ENCODE measurements around the gene CENPB. TPM values are rescaled to one million over a fixed set of nuclear protein-coding genes. Genes with fewer than 3 reads are reported as not detected.
A peak's percentile ranks its signal among the peaks of the same experiment; 100 is the strongest.

The CENPB gene
- total RNA-seq, 1 experiment from 2014 or later = 108 TPM

- ChIA-PET CTCF (no interaction called here), POLR2A (ENCODE audit: low non-redundant PET) (interaction anchor here (0.6 kb wide), 1 partner anchor 17 kb away, joined by 8 read pairs; no protein-coding TSS in a partner anchor)
- intact Hi-C loops (cut with micrococcal nuclease; ENCODE audit: unreplicated experiment) = no loop called here
- BruUV-seq (replicated peaks) = TSS peak; percentile 49
- Histone ChIP-seq H3K4me3 (ENCODE audit: low read depth, low read length, poor library complexity, severe bottlenecking) (peak overlapping the region; percentile 97), H3K27me3 (replicated peaks; ENCODE audit: insufficient read depth, low read depth, low read length, poor library complexity) (no peaks in the 10 kb centered on the region), H3K9me3 (ENCODE audit: low read depth, low read length, poor library complexity, severe bottlenecking) (no peaks in the 10 kb centered on the region), H3K27ac (ENCODE audit: low read depth, low read length, poor library complexity, severe bottlenecking) (peak overlapping the region; percentile 91), H3K4me1 (ENCODE audit: insufficient read depth, low read length, poor library complexity, severe bottlenecking) (peaks cover 27% of the 10 kb centered on the region), H3K36me3 (ENCODE audit: insufficient read depth, low read length, poor library complexity, severe bottlenecking) (peaks cover 60% of the 10 kb centered on the region)
- no peak for TF ChIP-seq EZH2 (IDR thresholded peaks at IDR 0.05; ENCODE audit: borderline replicate concordance, low read depth, low read length, poor library complexity, severe bottlenecking)
- no peak for DNase-seq (ENCODE audit: low spot score)
Observed at GRCh38 chr20:3798373-3798768, 11.8 kb upstream of the CENPB start.

GRCh38 chr20:3797592-3798372, 11.2 kb upstream of the CENPB start:
- Histone ChIP-seq H3K27me3 (replicated peaks; ENCODE audit: insufficient read depth, low read depth, low read length, poor library complexity) (no peaks in the 10 kb centered on the region), H3K27ac (ENCODE audit: low read depth, low read length, poor library complexity, severe bottlenecking) (peak overlapping the region; percentile 91), H3K9me3 (ENCODE audit: low read depth, low read length, poor library complexity, severe bottlenecking) (no peaks in the 10 kb centered on the region), H3K4me1 (ENCODE audit: insufficient read depth, low read length, poor library complexity, severe bottlenecking) (peaks cover 27% of the 10 kb centered on the region), H3K4me3 (ENCODE audit: low read depth, low read length, poor library complexity, severe bottlenecking) (peak overlapping the region; percentile 97), H3K36me3 (ENCODE audit: insufficient read depth, low read length, poor library complexity, severe bottlenecking) (peaks cover 54% of the 10 kb centered on the region)
- BruUV-seq (replicated peaks) = no TSS peak
- no peak for DNase-seq (ENCODE audit: low spot score)
- no peak for TF ChIP-seq CTCF (conservative IDR thresholded peaks at IDR 0.05; ENCODE audit: low read depth, low read length)
- TF ChIP-seq EZH2 (IDR thresholded peaks at IDR 0.05; ENCODE audit: borderline replicate concordance, low read depth, low read length, poor library complexity, severe bottlenecking) = no peak
- POLR2A ChIA-PET (ENCODE audit: low non-redundant PET) = interaction anchor here (0.6 kb wide), 1 partner anchor 16 kb away, joined by 8 read pairs; no protein-coding TSS in a partner anchor
- intact Hi-C loops (cut with micrococcal nuclease; ENCODE audit: unreplicated experiment) = no loop called here
- CTCF ChIA-PET = no interaction called here

GRCh38 chr20:3797226-3797545, 10.6 kb upstream of the CENPB start:
- ChIA-PET POLR2A (ENCODE audit: low non-redundant PET) (no interaction called here), CTCF (no interaction called here)
- no peak for DNase-seq (ENCODE audit: low spot score)
- no peak for TF ChIP-seq CTCF (conservative IDR thresholded peaks at IDR 0.05; ENCODE audit: low read depth, low read length)
- TF ChIP-seq EZH2 (IDR thresholded peaks at IDR 0.05; ENCODE audit: borderline replicate concordance, low read depth, low read length, poor library complexity, severe bottlenecking) = no peak
- peak overlapping the region; percentile 97 for H3K4me3 ChIP-seq (ENCODE audit: low read depth, low read length, poor library complexity, severe bottlenecking)
- intact Hi-C loops (cut with micrococcal nuclease; ENCODE audit: unreplicated experiment) = no loop called here
- H3K27ac ChIP-seq (ENCODE audit: low read depth, low read length, poor library complexity, severe bottlenecking) = peak overlapping the region; percentile 91
- peaks cover 48% of the 10 kb centered on the region for H3K36me3 ChIP-seq (ENCODE audit: insufficient read depth, low read length, poor library complexity, severe bottlenecking)
- H3K4me1 ChIP-seq (ENCODE audit: insufficient read depth, low read length, poor library complexity, severe bottlenecking) = peaks cover 27% of the 10 kb centered on the region
- no peaks in the 10 kb centered on the region for H3K27me3 ChIP-seq (replicated peaks; ENCODE audit: insufficient read depth, low read depth, low read length, poor library complexity)
- no peaks in the 10 kb centered on the region for H3K9me3 ChIP-seq (ENCODE audit: low read depth, low read length, poor library complexity, severe bottlenecking)
- no TSS peak for BruUV-seq (replicated peaks)
